HepG2 (cell line): ENCODE measurements around the gene FAM118B. TPM values are rescaled to one million over a fixed set of nuclear protein-coding genes. Genes with fewer than 3 reads are reported as not detected.

Experiments used
- ASH2L ChIP-seq: fragments of 300-600, 200-600 bp; sonication (generic); IDR thresholded peaks from 2 replicates; pipeline ENCODE4 v1.7.0; 2017; ENCODE audit warnings: low read depth, mild to moderate bottlenecking, moderate library complexity, mixed read lengths, low read length; ENCODE audit not compliant: insufficient read length
- JUN ChIP-seq: sonication (generic); formaldehyde crosslinking; IDR thresholded peaks from 2 replicates; pipeline ENCODE4 v1.4.0; 2020; ENCODE audit warnings: mild to moderate bottlenecking, missing genetic modification reagents
- PCBP1 ChIP-seq: fragments of 200-400 bp; formaldehyde crosslinking; IDR thresholded peaks from 2 replicates; pipeline ENCODE4 v1.6.1; 2017; ENCODE audit warnings: mild to moderate bottlenecking, low read depth, low read length, borderline replicate concordance
- RCOR2 ChIP-seq: IDR thresholded peaks from 2 replicates; pipeline ENCODE4 v1.6.1; 2016; ENCODE audit warnings: missing biosample characterization, missing genetic modification reagents
- THAP11 ChIP-seq: IDR thresholded peaks from 2 replicates; pipeline ENCODE4 v1.6.1; 2016; ENCODE audit warnings: missing biosample characterization, missing genetic modification reagents
- ZFP36 ChIP-seq: fragments of 150-350 bp; IDR thresholded peaks from 2 replicates; pipeline ENCODE4 v1.6.1; 2018; ENCODE audit warnings: borderline replicate concordance, low read length, low read depth; ENCODE audit not compliant: partially characterized antibody
- ZNF318 ChIP-seq: sonication (generic); formaldehyde crosslinking; IDR thresholded peaks from 2 replicates; pipeline ENCODE4 v1.4.0; 2020; ENCODE audit warnings: mild to moderate bottlenecking, missing genetic modification reagents
- ZNF550 ChIP-seq: sonication (generic); formaldehyde crosslinking; IDR thresholded peaks from 2 replicates; pipeline ENCODE4 v1.4.0; 2020; ENCODE audit warnings: mild to moderate bottlenecking, missing genetic modification reagents, borderline replicate concordance
- ZZZ3 ChIP-seq: sonication (generic); formaldehyde crosslinking; IDR thresholded peaks from 2 replicates; pipeline ENCODE4 v1.4.0; 2020; ENCODE audit warnings: missing genetic modification reagents, mild to moderate bottlenecking, borderline replicate concordance
- polyA plus RNA-seq, 8 experiments: library from polyadenylated mRNA; depleted of rRNA in 3 of 8; stranded (reverse) in 7 of 8; unstranded in 1 of 8; fragments of >200 nt; fragmentation: Illumina TruSeq in 4 of 8; extraction: Trizol in 4 of 8; gene quantifications; 2 replicates each; pipeline versions ENCODE4 v1.2.1 to v1.2.3, GENCODE V29; 2011 to 2016; ENCODE audit warnings: low read depth in 4 of 8, missing spikeins in 1 of 8, mixed read lengths in 1 of 8; ENCODE audit not compliant: insufficient read depth in 1 of 8
- total RNA-seq, 5 experiments: library from RNA; depleted of rRNA; stranded (reverse); fragments of >200 nt; fragmentation: Illumina TruSeq; extraction: Trizol; gene quantifications; 2 replicates each; pipeline ENCODE4 v1.2.3, GENCODE V29; 2016; ENCODE audit warnings: low read depth in 1 of 5
- TF ChIP-seq, protein P1 (sequence below): sonication (generic); formaldehyde crosslinking; IDR thresholded peaks from 2 replicates; pipeline ENCODE4 v1.5.0; 2020; ENCODE audit warnings: mild to moderate bottlenecking, missing genetic modification reagents, moderate library complexity
- TF ChIP-seq, protein P2 (sequence below): sonication (generic); formaldehyde crosslinking; IDR thresholded peaks from 2 replicates; pipeline ENCODE4 v1.8.0; 2022; ENCODE audit warnings: mild to moderate bottlenecking, missing genetic modification reagents, borderline replicate concordance
- TF ChIP-seq, protein P3 (sequence below): IDR thresholded peaks from 2 replicates; pipeline ENCODE4 v1.6.1; 2016; ENCODE audit warnings: low read depth, control low read depth

Gene FAM118B
- total and polyA plus RNA-seq, 2 of the 13 experiments (the other 11 are each of a cell fraction or from before 2014, with no cell fraction given), result 10.2 to 25.7 TPM

DNA sequence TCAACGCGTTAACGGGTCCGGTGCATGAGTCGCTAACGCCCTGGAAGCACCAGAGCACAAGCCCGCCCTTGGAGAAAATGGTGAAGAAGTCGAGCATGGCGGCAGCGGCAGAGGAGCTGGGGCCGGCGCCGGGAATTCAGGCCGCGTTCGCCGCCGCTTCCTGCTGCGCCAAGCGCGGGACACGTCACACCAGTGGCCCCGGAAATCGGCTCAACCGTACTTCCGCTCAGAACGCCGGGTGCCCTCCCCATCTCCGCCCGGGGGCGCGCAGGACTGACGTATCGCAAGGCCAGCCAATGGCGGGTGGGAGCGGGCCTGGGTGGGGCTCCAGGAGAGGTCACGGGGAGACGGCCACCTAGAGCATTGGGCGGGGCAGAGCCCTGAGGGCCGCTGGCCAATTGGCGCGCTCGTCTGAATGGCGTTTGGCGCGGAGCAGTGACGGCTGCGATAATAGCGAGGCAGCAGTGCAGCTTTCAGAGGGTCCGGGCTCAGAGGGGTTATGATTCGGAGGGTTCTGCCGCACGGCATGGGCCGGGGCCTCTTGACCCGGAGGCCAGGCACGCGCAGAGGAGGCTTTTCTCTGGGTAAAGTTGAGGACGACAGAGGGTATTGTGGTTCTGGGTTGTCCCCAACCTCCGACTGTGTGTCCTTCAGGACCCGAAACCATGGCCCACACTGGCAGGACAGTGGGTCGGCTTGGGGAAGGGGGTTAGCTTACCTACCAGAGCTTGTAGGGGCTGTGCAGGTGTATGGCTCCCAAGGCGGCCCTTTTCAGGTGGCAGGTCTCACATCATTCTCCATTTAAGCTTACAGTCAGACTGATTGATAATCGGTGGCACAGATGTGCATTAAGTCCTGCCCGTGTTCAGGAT lies 57.4 kb downstream of the FAM118B start, which contains the start of the genes FOXRED1 and SRPRA (continued):
- TF ChIP-seq ZNF318 (peak; percentile 77; the same call in 1 of the 2 replicates), THAP11 (peak; percentile 94), PCBP1 (peak; percentile 64; the same call in 1 of the 2 replicates), ZZZ3 (CRISPR knock-in tag) (peak; percentile 93; the same call in 1 of the 2 replicates), JUN (CRISPR knock-in tag) (peak; percentile 69), RCOR2 (no peak), ZNF550 (CRISPR knock-in tag) (no peak), ASH2L (peak; percentile 66), ZFP36 (no peak)
- TF ChIP-seq, protein P1, sequence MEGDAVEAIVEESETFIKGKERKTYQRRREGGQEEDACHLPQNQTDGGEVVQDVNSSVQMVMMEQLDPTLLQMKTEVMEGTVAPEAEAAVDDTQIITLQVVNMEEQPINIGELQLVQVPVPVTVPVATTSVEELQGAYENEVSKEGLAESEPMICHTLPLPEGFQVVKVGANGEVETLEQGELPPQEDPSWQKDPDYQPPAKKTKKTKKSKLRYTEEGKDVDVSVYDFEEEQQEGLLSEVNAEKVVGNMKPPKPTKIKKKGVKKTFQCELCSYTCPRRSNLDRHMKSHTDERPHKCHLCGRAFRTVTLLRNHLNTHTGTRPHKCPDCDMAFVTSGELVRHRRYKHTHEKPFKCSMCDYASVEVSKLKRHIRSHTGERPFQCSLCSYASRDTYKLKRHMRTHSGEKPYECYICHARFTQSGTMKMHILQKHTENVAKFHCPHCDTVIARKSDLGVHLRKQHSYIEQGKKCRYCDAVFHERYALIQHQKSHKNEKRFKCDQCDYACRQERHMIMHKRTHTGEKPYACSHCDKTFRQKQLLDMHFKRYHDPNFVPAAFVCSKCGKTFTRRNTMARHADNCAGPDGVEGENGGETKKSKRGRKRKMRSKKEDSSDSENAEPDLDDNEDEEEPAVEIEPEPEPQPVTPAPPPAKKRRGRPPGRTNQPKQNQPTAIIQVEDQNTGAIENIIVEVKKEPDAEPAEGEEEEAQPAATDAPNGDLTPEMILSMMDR, result no peak
- TF ChIP-seq, protein P2, sequence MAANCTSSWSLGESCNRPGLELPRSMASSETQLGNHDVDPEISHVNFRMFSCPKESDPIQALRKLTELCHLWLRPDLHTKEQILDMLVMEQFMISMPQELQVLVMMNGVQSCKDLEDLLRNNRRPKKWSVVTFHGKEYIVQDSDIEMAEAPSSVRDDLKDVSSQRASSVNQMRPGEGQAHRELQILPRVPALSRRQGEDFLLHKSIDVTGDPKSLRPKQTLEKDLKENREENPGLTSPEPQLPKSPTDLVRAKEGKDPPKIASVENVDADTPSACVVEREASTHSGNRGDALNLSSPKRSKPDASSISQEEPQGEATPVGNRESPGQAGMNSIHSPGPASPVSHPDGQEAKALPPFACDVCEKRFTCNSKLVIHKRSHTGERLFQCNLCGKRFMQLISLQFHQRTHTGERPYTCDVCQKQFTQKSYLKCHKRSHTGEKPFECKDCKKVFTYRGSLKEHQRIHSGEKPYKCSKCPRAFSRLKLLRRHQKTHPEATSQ (CRISPR knock-in tag), result no peak
- TF ChIP-seq, protein P3, sequence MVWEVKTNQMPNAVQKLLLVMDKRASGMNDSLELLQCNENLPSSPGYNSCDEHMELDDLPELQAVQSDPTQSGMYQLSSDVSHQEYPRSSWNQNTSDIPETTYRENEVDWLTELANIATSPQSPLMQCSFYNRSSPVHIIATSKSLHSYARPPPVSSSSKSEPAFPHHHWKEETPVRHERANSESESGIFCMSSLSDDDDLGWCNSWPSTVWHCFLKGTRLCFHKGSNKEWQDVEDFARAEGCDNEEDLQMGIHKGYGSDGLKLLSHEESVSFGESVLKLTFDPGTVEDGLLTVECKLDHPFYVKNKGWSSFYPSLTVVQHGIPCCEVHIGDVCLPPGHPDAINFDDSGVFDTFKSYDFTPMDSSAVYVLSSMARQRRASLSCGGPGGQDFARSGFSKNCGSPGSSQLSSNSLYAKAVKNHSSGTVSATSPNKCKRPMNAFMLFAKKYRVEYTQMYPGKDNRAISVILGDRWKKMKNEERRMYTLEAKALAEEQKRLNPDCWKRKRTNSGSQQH (CRISPR knock-in tag), result peak; percentile 28; the same call in 1 of the 2 replicates
